HEK293 (cell line): ENCODE results near the gene FKBP5.

Experiments used
- CTCF ChIA-PET: fragments of 350-600 bp; formaldehyde crosslinking; extraction: SDS; loops from one replicate; lab custom pipeline; 2021; ENCODE audit warnings: antibody characterized with exemption; lab: Yijun Ruan, JAX
- POLR2A ChIA-PET: fragments of 300-600 bp; formaldehyde crosslinking; extraction: SDS; loops from one replicate; lab custom pipeline; 2020; ENCODE audit warnings: antibody characterized with exemption, inconsistent platforms; lab: Yijun Ruan, JAX
- H3K27ac ChIP-seq: fragments of 200-500 bp; sonication (Bioruptor generic); 2 replicates; pipeline ENCODE4 v1.5.1; 2014; ENCODE audit warnings: low read depth, low read length, control low read depth, inconsistent platforms; ENCODE audit errors: extremely low read depth
- H3K36me3 ChIP-seq, 2 experiments: fragments of 200-500 bp in 1 of 2; sonication (Bioruptor generic) in 1 of 2; 1 replicate in 1 of 2; 2 replicates in 1 of 2; pipeline ENCODE4 v1.5.1; 2014 to 2017; ENCODE audit warnings: inconsistent platforms in 2 of 2, low read length in 2 of 2; ENCODE audit not compliant: control insufficient read depth in 2 of 2, insufficient read depth in 1 of 2
- H3K4me1 ChIP-seq: fragments of 200-500 bp; sonication (Bioruptor generic); 2 replicates; pipeline ENCODE4 v1.5.1; 2014; ENCODE audit warnings: mild to moderate bottlenecking, low read length, inconsistent platforms; ENCODE audit not compliant: control insufficient read depth, insufficient read depth
- H3K4me3 ChIP-seq: 2 replicates; pipeline ENCODE4 v1.5.1; 2011; ENCODE audit warnings: low read depth, mild to moderate bottlenecking, control low read depth, low read length, moderate library complexity
- H3K9me3 ChIP-seq: fragments of 200-500 bp; sonication (Bioruptor generic); 2 replicates; pipeline ENCODE4 v1.5.1; 2014; ENCODE audit warnings: low read depth, low read length, inconsistent platforms; ENCODE audit not compliant: control insufficient read depth, insufficient read depth
- BCL11A ChIP-seq: fragments of 450-650 bp; formaldehyde crosslinking; IDR thresholded peaks from 2 replicates; pipeline ENCODE4 v1.5.1; 2016; ENCODE audit warnings: low read depth, missing biosample characterization, missing genetic modification characterization
- GFI1B ChIP-seq: fragments of 450-650 bp; formaldehyde crosslinking; IDR thresholded peaks from 2 replicates; pipeline ENCODE4 v1.5.1; 2016; ENCODE audit warnings: missing biosample characterization, missing genetic modification characterization
- GLIS2 ChIP-seq: fragments of 450-650 bp; formaldehyde crosslinking; IDR thresholded peaks from 2 replicates; pipeline ENCODE4 v1.5.1; 2016; ENCODE audit warnings: missing biosample characterization, missing genetic modification characterization
- HIC1 ChIP-seq: fragments of 450-650 bp; formaldehyde crosslinking; IDR thresholded peaks from 2 replicates; pipeline ENCODE4 v1.5.1; 2016; ENCODE audit warnings: missing biosample characterization, missing genetic modification characterization
- KLF1 ChIP-seq: fragments of 450-650 bp; formaldehyde crosslinking; IDR thresholded peaks from 2 replicates; pipeline ENCODE4 v1.5.1; 2016; ENCODE audit warnings: missing biosample characterization, missing genetic modification characterization
- KLF16 ChIP-seq: fragments of 450-650 bp; formaldehyde crosslinking; IDR thresholded peaks from 2 replicates; pipeline ENCODE4 v1.5.1; 2017; ENCODE audit warnings: missing biosample characterization, missing genetic modification characterization
- KLF8 ChIP-seq: fragments of 450-650 bp; formaldehyde crosslinking; IDR thresholded peaks from 2 replicates; pipeline ENCODE4 v1.5.1; 2016; ENCODE audit warnings: missing biosample characterization, missing genetic modification characterization
- MEIS1 ChIP-seq: sonication (generic); formaldehyde crosslinking; IDR thresholded peaks from 2 replicates; pipeline ENCODE4 v1.8.1; 2022; ENCODE audit warnings: missing genetic modification reagents, mild to moderate bottlenecking, borderline replicate concordance
- OSR2 ChIP-seq: fragments of 450-650 bp; formaldehyde crosslinking; IDR thresholded peaks from 2 replicates; pipeline ENCODE4 v1.5.1; 2016; ENCODE audit warnings: missing biosample characterization, missing genetic modification characterization
- PRDM10 ChIP-seq: fragments of 450-650 bp; formaldehyde crosslinking; IDR thresholded peaks from 2 replicates; pipeline ENCODE4 v1.5.1; 2016; ENCODE audit warnings: missing biosample characterization, missing genetic modification characterization
- REPIN1 ChIP-seq: fragments of 450-650 bp; formaldehyde crosslinking; IDR thresholded peaks from 2 replicates; pipeline ENCODE4 v1.5.1; 2017; ENCODE audit warnings: missing biosample characterization, missing genetic modification characterization, low read depth
- SP7 ChIP-seq: fragments of 450-650 bp; formaldehyde crosslinking; IDR thresholded peaks from 2 replicates; pipeline ENCODE4 v1.5.1; 2016; ENCODE audit warnings: missing biosample characterization, missing genetic modification characterization
- ZEB2 ChIP-seq: fragments of 450-650 bp; formaldehyde crosslinking; IDR thresholded peaks from 2 replicates; pipeline ENCODE4 v1.5.1; 2016; ENCODE audit warnings: missing biosample characterization, missing genetic modification characterization
- ZFP41 ChIP-seq: fragments of 450-650 bp; formaldehyde crosslinking; IDR thresholded peaks from 2 replicates; pipeline ENCODE4 v1.5.1; 2016; ENCODE audit warnings: missing biosample characterization, missing genetic modification characterization, borderline replicate concordance
- ZNF138 ChIP-seq: fragments of 450-650 bp; formaldehyde crosslinking; IDR thresholded peaks from 2 replicates; pipeline ENCODE4 v1.5.1; 2016; ENCODE audit warnings: missing biosample characterization, missing genetic modification characterization, borderline replicate concordance
- ZNF140 ChIP-seq: fragments of 450-650 bp; formaldehyde crosslinking; IDR thresholded peaks from 2 replicates; pipeline ENCODE4 v1.5.1; 2016; ENCODE audit warnings: missing biosample characterization, missing genetic modification characterization
- ZNF16 ChIP-seq: fragments of 450-650 bp; formaldehyde crosslinking; IDR thresholded peaks from 2 replicates; pipeline ENCODE4 v1.5.1; 2016; ENCODE audit warnings: low read depth, missing biosample characterization, missing genetic modification characterization
- ZNF174 ChIP-seq: fragments of 450-650 bp; formaldehyde crosslinking; IDR thresholded peaks from 2 replicates; pipeline ENCODE4 v1.5.0; 2017; ENCODE audit warnings: missing biosample characterization, mild to moderate bottlenecking, missing genetic modification characterization
- ZNF324 ChIP-seq: fragments of 450-650 bp; formaldehyde crosslinking; IDR thresholded peaks from 2 replicates; pipeline ENCODE4 v1.5.1; 2016; ENCODE audit warnings: missing biosample characterization, missing genetic modification characterization
- ZNF354C ChIP-seq: fragments of 450-650 bp; formaldehyde crosslinking; IDR thresholded peaks from 2 replicates; pipeline ENCODE4 v1.5.1; 2016; ENCODE audit warnings: missing biosample characterization, missing genetic modification characterization, low read depth, borderline replicate concordance
- ZNF404 ChIP-seq: fragments of 450-650 bp; formaldehyde crosslinking; IDR thresholded peaks from 2 replicates; pipeline ENCODE4 v1.5.1; 2017; ENCODE audit warnings: missing biosample characterization, missing genetic modification characterization
- ZNF560 ChIP-seq: fragments of 450-650 bp; formaldehyde crosslinking; IDR thresholded peaks from 2 replicates; pipeline ENCODE4 v1.5.1; 2017; ENCODE audit warnings: missing biosample characterization, missing genetic modification characterization, borderline replicate concordance
- ZNF571 ChIP-seq: fragments of 450-650 bp; formaldehyde crosslinking; IDR thresholded peaks from 2 replicates; pipeline ENCODE4 v1.5.0; 2017; ENCODE audit warnings: missing biosample characterization, missing genetic modification characterization
- ZNF654 ChIP-seq: fragments of 450-650 bp; formaldehyde crosslinking; IDR thresholded peaks from 2 replicates; pipeline ENCODE4 v1.5.1; 2016; ENCODE audit warnings: low read depth, missing biosample characterization, missing genetic modification characterization
- ZNF660 ChIP-seq: fragments of 450-650 bp; IDR thresholded peaks from 2 replicates; pipeline ENCODE4 v1.5.1; 2018; ENCODE audit warnings: missing biosample characterization, mild to moderate bottlenecking, missing genetic modification characterization
- ZNF701 ChIP-seq: fragments of 450-650 bp; formaldehyde crosslinking; IDR thresholded peaks from 2 replicates; pipeline ENCODE4 v1.5.1; 2016; ENCODE audit warnings: missing biosample characterization, missing genetic modification characterization
- TF ChIP-seq, protein P1 (sequence below): fragments of 450-650 bp; formaldehyde crosslinking; optimal IDR thresholded peaks from 2 replicates; pipeline ENCODE3; 2016; ENCODE audit warnings: missing biosample characterization, mild to moderate bottlenecking, missing genetic modification characterization
- TF ChIP-seq, protein P2 (sequence below): fragments of 450-650 bp; IDR thresholded peaks from 2 replicates; pipeline ENCODE4 v1.5.1; 2018; ENCODE audit warnings: missing biosample characterization, missing genetic modification characterization
- TF ChIP-seq, protein P3 (sequence below): IDR thresholded peaks from 2 replicates; pipeline ENCODE4 v1.6.1; 2011; ENCODE audit warnings: mild to moderate bottlenecking, low read depth, low read length, borderline replicate concordance

FKBP5 gene

DNA sequence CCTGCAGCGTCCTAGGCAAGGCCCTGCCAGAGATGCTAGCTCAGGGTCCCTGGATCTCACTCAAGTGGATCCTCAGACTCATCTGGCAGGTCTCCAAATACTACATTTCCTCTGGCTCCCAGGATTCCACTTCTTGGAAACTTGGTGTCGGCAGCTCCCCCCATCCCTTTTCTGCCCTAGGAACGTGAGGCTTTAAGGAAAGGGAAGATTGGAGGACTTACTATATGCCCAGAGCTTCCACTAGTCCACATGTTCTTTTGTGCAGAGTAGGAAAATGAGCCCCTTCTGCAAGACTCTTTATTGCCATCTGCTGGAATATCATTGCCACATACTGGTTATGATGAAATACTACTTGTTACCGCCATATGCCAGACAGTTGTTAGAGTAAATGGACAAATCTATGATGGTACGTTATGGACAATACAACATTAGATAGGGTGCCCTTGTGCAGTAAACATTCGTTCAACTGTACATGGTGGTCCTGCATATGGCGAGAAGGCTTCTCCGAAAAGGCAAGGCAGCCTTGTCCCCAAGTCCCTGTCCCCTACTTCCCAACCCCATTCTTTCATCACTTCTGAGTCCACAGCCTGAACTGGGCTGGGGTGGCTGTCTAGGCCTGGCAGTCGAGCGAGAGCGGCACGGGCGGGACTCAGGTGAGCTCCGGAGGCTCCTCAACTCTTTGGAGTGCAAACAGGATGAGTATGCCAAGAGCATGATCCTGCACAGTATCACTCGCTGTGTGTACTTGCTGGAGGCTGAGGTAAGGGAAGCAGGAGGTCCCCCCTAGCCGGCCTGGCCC is 48.9 kb upstream of the FKBP5 start:
- POLR2A ChIA-PET = interaction anchor here (1.0 kb wide), 1 partner anchor 153 kb away, joined by 5 read pairs; no protein-coding TSS in a partner anchor
- Histone ChIP-seq H3K4me1 (peaks cover 1% of the 10 kb centered on the region), H3K9me3 (no peaks in the 10 kb centered on the region), H3K36me3 (no peaks in the 10 kb centered on the region), H3K4me3 (no peak overlapping the region), H3K27ac (no peak overlapping the region)
- CTCF ChIA-PET = interaction anchor here (0.5 to 6.6 kb wide), 60 partner anchors 10 to 1088 kb away, joined by 3 to 258 read pairs (median 4); partner anchors contain the start of genes DEF6 and RPL10A
- TF ChIP-seq ZNF140 (tag by site-specific recombination) = no peak
- TF ChIP-seq ZNF324 (tag by site-specific recombination) = no peak
- TF ChIP-seq ZNF138 (tag by site-specific recombination) = no peak
- TF ChIP-seq GFI1B = no peak
- 0 out of 2 replicates have a peak, but pooled peaks have one; percentile 19 for TF ChIP-seq ZEB2 (tag by site-specific recombination)
- TF ChIP-seq, protein P1, sequence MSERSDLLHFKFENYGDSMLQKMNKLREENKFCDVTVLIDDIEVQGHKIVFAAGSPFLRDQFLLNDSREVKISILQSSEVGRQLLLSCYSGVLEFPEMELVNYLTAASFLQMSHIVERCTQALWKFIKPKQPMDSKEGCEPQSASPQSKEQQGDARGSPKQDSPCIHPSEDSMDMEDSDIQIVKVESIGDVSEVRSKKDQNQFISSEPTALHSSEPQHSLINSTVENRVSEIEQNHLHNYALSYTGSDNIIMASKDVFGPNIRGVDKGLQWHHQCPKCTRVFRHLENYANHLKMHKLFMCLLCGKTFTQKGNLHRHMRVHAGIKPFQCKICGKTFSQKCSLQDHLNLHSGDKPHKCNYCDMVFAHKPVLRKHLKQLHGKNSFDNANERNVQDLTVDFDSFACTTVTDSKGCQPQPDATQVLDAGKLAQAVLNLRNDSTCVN (tag by site-specific recombination) = no peak
- TF ChIP-seq ZNF16 (tag by site-specific recombination) = no peak
- no peak for TF ChIP-seq ZNF354C
- peak; percentile 65; the same call in 1 of the 2 replicates for TF ChIP-seq ZNF660 (tag by site-specific recombination)
- TF ChIP-seq OSR2 (tag by site-specific recombination) = no peak
- no peak for TF ChIP-seq KLF8 (tag by site-specific recombination)
- no peak for TF ChIP-seq ZFP41 (tag by site-specific recombination)
- TF ChIP-seq, protein P2, sequence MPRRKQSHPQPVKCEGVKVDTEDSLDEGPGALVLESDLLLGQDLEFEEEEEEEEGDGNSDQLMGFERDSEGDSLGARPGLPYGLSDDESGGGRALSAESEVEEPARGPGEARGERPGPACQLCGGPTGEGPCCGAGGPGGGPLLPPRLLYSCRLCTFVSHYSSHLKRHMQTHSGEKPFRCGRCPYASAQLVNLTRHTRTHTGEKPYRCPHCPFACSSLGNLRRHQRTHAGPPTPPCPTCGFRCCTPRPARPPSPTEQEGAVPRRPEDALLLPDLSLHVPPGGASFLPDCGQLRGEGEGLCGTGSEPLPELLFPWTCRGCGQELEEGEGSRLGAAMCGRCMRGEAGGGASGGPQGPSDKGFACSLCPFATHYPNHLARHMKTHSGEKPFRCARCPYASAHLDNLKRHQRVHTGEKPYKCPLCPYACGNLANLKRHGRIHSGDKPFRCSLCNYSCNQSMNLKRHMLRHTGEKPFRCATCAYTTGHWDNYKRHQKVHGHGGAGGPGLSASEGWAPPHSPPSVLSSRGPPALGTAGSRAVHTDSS (tag by site-specific recombination) = peak; percentile 42; the same call in 1 of the 2 replicates
- peak; percentile 97 for TF ChIP-seq ZNF654
- TF ChIP-seq BCL11A (tag by site-specific recombination) = no peak
- TF ChIP-seq, protein P3, sequence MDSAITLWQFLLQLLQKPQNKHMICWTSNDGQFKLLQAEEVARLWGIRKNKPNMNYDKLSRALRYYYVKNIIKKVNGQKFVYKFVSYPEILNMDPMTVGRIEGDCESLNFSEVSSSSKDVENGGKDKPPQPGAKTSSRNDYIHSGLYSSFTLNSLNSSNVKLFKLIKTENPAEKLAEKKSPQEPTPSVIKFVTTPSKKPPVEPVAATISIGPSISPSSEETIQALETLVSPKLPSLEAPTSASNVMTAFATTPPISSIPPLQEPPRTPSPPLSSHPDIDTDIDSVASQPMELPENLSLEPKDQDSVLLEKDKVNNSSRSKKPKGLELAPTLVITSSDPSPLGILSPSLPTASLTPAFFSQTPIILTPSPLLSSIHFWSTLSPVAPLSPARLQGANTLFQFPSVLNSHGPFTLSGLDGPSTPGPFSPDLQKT = no peak
- TF ChIP-seq GLIS2 (tag by site-specific recombination) = no peak
- TF ChIP-seq HIC1 (tag by site-specific recombination) = no peak
- no peak for TF ChIP-seq MEIS1 (CRISPR knock-in tag)
- no peak for TF ChIP-seq ZNF571 (tag by site-specific recombination)
- TF ChIP-seq ZNF560 (tag by site-specific recombination) = no peak
- no peak for TF ChIP-seq PRDM10 (tag by site-specific recombination)
- no peak for TF ChIP-seq ZNF701 (tag by site-specific recombination)
- TF ChIP-seq ZNF404 = no peak
- no peak for TF ChIP-seq KLF16 (tag by site-specific recombination)
- no peak for TF ChIP-seq KLF1 (tag by site-specific recombination)
- TF ChIP-seq SP7 (tag by site-specific recombination) = 0 out of 2 replicates have a peak, but pooled peaks have one; percentile 18
- TF ChIP-seq REPIN1 (tag by site-specific recombination) = no peak
- TF ChIP-seq ZNF174 = no peak
